ENCODE data around the gene UBE2D2.
A peak's percentile ranks its signal among the peaks of the same experiment; 100 is the strongest.

UBE2D2 gene

DNA sequence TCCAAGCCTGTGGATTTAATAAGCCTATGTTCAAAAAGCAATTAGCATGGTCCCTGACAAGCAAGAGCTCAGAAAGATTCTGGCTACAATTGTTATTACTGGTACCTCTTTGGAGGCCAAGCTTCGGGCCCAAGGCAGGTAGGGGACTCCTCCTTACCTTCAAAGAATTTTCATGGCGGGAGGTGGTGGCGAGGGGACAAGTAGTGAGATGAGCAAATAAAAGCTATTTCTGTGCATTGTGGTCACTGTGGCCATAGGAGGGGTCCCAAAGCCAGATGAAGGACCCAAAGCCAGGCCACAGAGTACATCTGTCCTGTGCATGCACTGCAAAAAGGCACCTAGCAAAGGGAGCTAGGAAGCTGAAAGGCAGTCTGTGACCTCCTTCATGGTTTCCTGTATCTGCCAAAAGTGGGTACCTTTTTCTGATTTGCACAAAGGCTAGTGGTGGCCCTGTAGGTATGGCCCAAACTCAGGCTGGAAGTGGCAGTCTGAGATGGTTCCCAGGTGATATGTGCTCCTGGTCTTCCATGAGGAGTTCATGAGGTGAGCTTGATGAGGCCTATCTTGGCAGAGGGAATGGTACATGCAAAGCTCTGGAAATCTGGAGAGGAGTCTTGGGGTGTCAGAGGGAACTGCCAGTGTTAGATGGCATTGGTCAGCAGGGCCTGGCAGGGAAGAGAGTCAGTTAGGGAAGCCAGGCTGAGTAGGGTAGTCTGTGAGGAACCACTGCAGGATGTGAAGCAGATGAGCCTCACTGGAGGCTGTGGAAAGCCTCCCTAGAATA, 83.7 kb downstream of the UBE2D2 start:
- H3K4me3 ChIP-seq, result no peak overlapping the region
- no peak overlapping the region for H3K27ac ChIP-seq
- H3K9me3 ChIP-seq (ENCODE audit: low read depth, low read length), result no peaks in the 10 kb centered on the region
- DNase-seq (ENCODE audit: low read depth, low spot score), result no peak
- H3K36me3 ChIP-seq (ENCODE audit: insufficient read depth, low read length), result no peaks in the 10 kb centered on the region
- TF ChIP-seq FOXP2 (optimal IDR thresholded peaks at IDR 0.05; ENCODE audit: control extremely low read depth, extremely low read length, insufficient read depth) (no peak), POLR2AphosphoS5 (IDR thresholded peaks at IDR 0.05; ENCODE audit: borderline replicate concordance, low read depth, low read length) (no peak), EZH2 (IDR thresholded peaks at IDR 0.05) (no peak)
- no peak overlapping the region for H3K9ac ChIP-seq (ENCODE audit: insufficient read length)

GRCh38 chr5:139645430-139645871, 84.3 kb downstream of the UBE2D2 start:
- H3K36me3 ChIP-seq (ENCODE audit: insufficient read depth, low read length), result no peaks in the 10 kb centered on the region
- no peak for TF ChIP-seq EZH2 (IDR thresholded peaks at IDR 0.05)
- TF ChIP-seq FOXP2 (optimal IDR thresholded peaks at IDR 0.05; ENCODE audit: control extremely low read depth, extremely low read length, insufficient read depth), result no peak
- no peak for TF ChIP-seq POLR2AphosphoS5 (IDR thresholded peaks at IDR 0.05; ENCODE audit: borderline replicate concordance, low read depth, low read length)
- H3K9ac ChIP-seq (ENCODE audit: insufficient read length), result no peak overlapping the region
- H3K27ac ChIP-seq, result no peak overlapping the region
- no peak for DNase-seq (ENCODE audit: low read depth, low spot score)
- H3K9me3 ChIP-seq (ENCODE audit: low read depth, low read length), result no peaks in the 10 kb centered on the region
- no peak overlapping the region for H3K4me3 ChIP-seq

DNA sequence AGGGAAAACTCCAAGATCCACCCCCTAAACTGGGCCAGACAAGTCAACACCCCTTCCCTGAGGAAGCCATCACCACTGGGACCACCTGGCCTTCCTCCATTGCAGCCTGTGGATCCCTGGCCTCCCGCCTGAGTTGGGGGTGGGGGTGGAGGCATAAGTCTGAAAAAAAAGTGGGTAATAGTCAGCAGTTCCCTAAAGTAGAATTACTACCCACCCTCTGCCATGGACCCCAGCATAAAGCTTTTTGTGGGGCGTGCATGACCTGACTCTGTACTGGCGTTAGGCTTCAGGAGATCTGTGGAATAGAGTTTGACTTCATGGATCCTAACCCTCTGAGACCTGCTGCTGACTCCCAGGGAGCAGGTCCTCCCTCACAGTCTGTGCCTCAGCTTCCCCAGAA, 85.0 kb downstream of the UBE2D2 start:
- no peak overlapping the region for H3K27ac ChIP-seq
- H3K36me3 ChIP-seq (ENCODE audit: insufficient read depth, low read length), result no peaks in the 10 kb centered on the region
- no peaks in the 10 kb centered on the region for H3K9me3 ChIP-seq (ENCODE audit: low read depth, low read length)
- DNase-seq (ENCODE audit: low read depth, low spot score), result no peak
- no peak overlapping the region for H3K9ac ChIP-seq (ENCODE audit: insufficient read length)
- no peak overlapping the region for H3K4me3 ChIP-seq
- TF ChIP-seq FOXP2 (optimal IDR thresholded peaks at IDR 0.05; ENCODE audit: control extremely low read depth, extremely low read length, insufficient read depth) (no peak), EZH2 (IDR thresholded peaks at IDR 0.05) (no peak)

DNA sequence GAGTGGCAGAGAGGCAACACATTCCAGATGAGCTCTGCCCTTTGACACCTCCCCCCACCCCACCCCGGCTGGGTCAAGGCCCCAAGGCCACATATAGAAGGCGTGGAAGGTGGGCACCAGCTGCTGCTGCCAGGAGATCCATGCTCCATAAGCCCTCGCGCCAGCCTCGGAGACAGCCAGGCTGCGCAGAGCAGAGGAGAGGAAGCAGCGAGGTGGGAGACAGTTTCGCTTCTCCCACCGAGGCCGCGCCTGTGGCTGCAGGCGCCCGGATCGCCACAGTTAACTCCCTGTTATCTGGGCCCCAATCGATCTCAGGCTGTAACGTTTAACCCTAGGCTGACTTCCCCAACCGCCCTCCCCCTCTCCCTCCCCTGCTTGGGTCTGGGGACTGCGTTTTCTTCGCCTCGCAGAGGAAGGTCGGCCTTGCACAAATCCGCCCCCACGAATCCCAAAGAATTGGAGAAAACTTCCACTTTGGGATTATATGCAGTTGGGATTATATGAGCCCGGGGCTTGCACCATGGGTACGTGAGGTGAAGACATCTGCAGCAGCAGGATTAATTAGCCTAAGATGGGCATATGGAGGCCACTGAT, 85.9 kb downstream of the UBE2D2 start:
- DNase-seq (ENCODE audit: low read depth, low spot score), result no peak
- Histone ChIP-seq H3K9ac (ENCODE audit: insufficient read length) (no peak overlapping the region), H3K36me3 (ENCODE audit: insufficient read depth, low read length) (no peaks in the 10 kb centered on the region), H3K4me3 (no peak overlapping the region), H3K27ac (no peak overlapping the region), H3K9me3 (ENCODE audit: low read depth, low read length) (no peaks in the 10 kb centered on the region)
- TF ChIP-seq POLR2AphosphoS5 (IDR thresholded peaks at IDR 0.05; ENCODE audit: borderline replicate concordance, low read depth, low read length) (no peak), EZH2 (IDR thresholded peaks at IDR 0.05) (no peak), FOXP2 (optimal IDR thresholded peaks at IDR 0.05; ENCODE audit: control extremely low read depth, extremely low read length, insufficient read depth) (no peak)

DNA sequence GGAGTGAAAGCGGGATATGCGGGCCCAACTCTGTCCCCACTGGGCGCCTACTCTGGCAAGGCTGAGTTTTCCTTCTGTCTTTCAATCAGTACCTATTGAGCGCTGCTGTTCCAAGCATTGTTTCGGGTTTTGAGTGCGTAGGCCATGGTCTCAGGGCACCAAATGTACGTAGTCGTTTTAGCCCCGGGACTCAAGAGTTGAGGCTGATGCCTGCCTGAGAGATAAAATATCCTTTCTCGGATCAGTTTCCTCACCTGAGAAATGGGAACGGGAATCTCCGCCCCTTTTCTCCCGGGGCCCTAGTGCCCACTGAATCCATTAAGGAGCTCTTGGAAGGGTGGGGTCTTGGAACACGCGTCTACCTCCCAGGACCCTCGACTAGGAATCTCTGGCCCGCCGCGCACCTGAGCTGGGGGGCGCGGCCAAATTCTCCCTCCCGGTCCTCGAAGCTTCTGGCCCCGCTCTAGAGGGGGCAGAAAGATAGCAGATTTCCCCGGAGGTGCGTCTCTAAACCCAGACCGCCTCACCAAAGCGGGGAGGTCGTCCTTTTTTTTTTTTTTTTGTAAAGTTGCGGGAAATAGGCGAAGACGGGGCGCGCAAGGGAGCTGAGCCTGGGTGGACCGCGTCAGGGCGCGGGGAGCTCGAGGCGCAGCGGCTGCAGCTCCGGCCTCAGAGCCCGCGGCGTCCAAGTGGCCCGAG, 86.5 kb downstream of the UBE2D2 start:
- H3K9ac ChIP-seq (ENCODE audit: insufficient read length), result no peak overlapping the region
- no peak overlapping the region for H3K27ac ChIP-seq
- no peak for DNase-seq (ENCODE audit: low read depth, low spot score)
- H3K36me3 ChIP-seq (ENCODE audit: insufficient read depth, low read length), result no peaks in the 10 kb centered on the region
- H3K9me3 ChIP-seq (ENCODE audit: low read depth, low read length), result no peaks in the 10 kb centered on the region
- no peak for TF ChIP-seq POLR2AphosphoS5 (IDR thresholded peaks at IDR 0.05; ENCODE audit: borderline replicate concordance, low read depth, low read length)
- no peak for TF ChIP-seq EZH2 (IDR thresholded peaks at IDR 0.05)
- no peak for TF ChIP-seq FOXP2 (optimal IDR thresholded peaks at IDR 0.05; ENCODE audit: control extremely low read depth, extremely low read length, insufficient read depth)
- peak overlapping the region; percentile 94 for H3K4me3 ChIP-seq

GRCh38 chr5:139648205-139649081, 87.3 kb downstream of the UBE2D2 start, which contains the start of gene CXXC5:
Gene CXXC5, plus strand, starts transcription at chr5:139648349. Its CDS starts 32,175 bp downstream, at chr5:139680524.
- Histone ChIP-seq H3K36me3 (ENCODE audit: insufficient read depth, low read length) (no peaks in the 10 kb centered on the region), H3K9me3 (ENCODE audit: low read depth, low read length) (no peaks in the 10 kb centered on the region), H3K27ac (no peak within 1 kb of the TSS), H3K9ac (ENCODE audit: insufficient read length) (peak within 1 kb of the TSS; percentile 64), H3K4me3 (peak within 1 kb of the TSS; percentile 94)
- TF ChIP-seq FOXP2 (optimal IDR thresholded peaks at IDR 0.05; ENCODE audit: control extremely low read depth, extremely low read length, insufficient read depth) (no peak), POLR2AphosphoS5 (IDR thresholded peaks at IDR 0.05; ENCODE audit: borderline replicate concordance, low read depth, low read length) (peak; percentile 52; the same call in 1 of the 2 replicates)
- no peak for DNase-seq (ENCODE audit: low read depth, low spot score)

DNA sequence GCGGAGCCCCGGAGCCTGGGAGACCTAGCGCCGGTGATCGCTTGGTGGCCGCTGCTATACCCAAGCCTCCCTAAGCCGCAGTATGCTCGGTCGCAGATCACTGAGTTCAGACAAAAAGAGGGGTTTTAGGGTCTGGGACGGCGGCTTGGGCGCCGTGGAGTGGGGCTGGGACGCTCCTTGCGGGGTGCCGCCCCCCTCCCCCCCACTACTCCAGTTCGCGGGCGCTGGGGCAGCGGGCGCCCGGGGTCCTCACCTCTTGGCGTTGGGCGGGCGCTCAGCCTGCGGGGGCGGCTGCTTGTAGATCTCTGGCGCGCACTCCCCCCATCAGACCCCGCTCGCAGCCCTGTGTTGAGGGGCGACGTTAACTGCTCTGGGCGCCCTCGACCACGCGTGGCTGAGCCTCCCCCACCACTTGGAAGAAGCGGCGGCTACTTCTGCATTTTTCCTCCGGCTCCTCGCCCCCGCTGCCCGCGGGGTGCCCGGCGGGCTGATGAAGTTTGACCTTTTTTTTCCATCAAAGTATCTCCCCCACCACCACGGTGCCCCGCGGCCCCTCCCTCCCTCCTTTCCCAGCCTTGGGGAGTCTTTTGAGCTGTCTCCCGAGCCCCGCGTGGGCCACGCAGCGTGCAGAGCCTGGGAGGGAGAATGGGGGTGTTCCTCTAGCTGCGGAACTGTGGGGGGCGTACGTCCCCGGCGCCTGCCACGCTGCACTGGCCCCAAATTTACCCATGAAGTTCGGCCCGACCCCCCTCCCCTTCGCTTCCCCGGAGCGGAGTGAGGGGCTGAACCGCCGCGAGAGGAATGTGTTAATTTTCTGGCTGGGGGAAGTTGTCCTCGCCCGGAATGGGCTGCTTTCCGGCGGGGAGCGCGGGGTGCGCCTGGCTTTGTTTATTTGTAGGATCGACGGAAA, 88.2 kb downstream of the UBE2D2 start:
- Histone ChIP-seq H3K36me3 (ENCODE audit: insufficient read depth, low read length) (no peaks in the 10 kb centered on the region), H3K4me3 (peak overlapping the region; percentile 94), H3K9me3 (ENCODE audit: low read depth, low read length) (no peaks in the 10 kb centered on the region), H3K27ac (no peak overlapping the region), H3K9ac (ENCODE audit: insufficient read length) (peak overlapping the region; percentile 64)
- TF ChIP-seq POLR2AphosphoS5 (IDR thresholded peaks at IDR 0.05; ENCODE audit: borderline replicate concordance, low read depth, low read length), result no peak
- no peak for TF ChIP-seq FOXP2 (optimal IDR thresholded peaks at IDR 0.05; ENCODE audit: control extremely low read depth, extremely low read length, insufficient read depth)
- no peak for TF ChIP-seq EZH2 (IDR thresholded peaks at IDR 0.05)
- DNase-seq (ENCODE audit: low read depth, low spot score), result no peak

Measured in SK-N-MC (cell line).